K562 (cell line): ENCODE data around the gene GPR176. TPM values are rescaled to one million over a fixed set of nuclear protein-coding genes. Genes with fewer than 3 reads are reported as not detected.

ENCODE experiments used
- ATF1 ChIP-seq, 2 experiments: fragments of 450-650 bp in 1 of 2; IDR thresholded peaks; 2 replicates each; pipeline ENCODE4 v1.6.1; 2016; ENCODE audit warnings: missing compliant biosample characterization in 1 of 2, missing genetic modification characterization in 1 of 2
- ATF6 ChIP-seq: sonication (generic); formaldehyde crosslinking; IDR thresholded peaks from 2 replicates; pipeline ENCODE4 v1.4.0; 2020; ENCODE audit warnings: mild to moderate bottlenecking, missing genetic modification reagents
- CEBPB ChIP-seq: fragments of 450-650 bp; IDR thresholded peaks from 2 replicates; pipeline ENCODE4 v1.6.1; 2016; ENCODE audit warnings: missing genetic modification characterization, missing compliant biosample characterization
- FOXM1 ChIP-seq, 2 experiments: fragments of 450-650 bp in 1 of 2; sonication (generic) in 1 of 2; formaldehyde crosslinking in 1 of 2; IDR thresholded peaks; 2 replicates each; pipeline versions ENCODE4 v1.6.1 to v1.9.0; 2017 to 2022; ENCODE audit warnings: low read depth in 2 of 2, mild to moderate bottlenecking in 2 of 2, missing genetic modification reagents in 1 of 2, moderate library complexity in 1 of 2
- HDGF ChIP-seq: fragments of 450-650 bp; IDR thresholded peaks from 2 replicates; pipeline ENCODE4 v1.6.1; 2016
- JUNB ChIP-seq: fragments of 450-650 bp; formaldehyde crosslinking; conservative IDR thresholded peaks from 2 replicates; pipeline ENCODE4 v1.4.0; 2020; ENCODE audit warnings: mild to moderate bottlenecking
- KDM2B ChIP-seq: fragments of 250-450 bp; sonication (Bioruptor Pico); IDR thresholded peaks from 2 replicates; pipeline ENCODE4 v1.8.0; 2021; ENCODE audit warnings: mild to moderate bottlenecking, moderate library complexity
- MEIS2 ChIP-seq: fragments of 450-650 bp; IDR thresholded peaks from 2 replicates; pipeline ENCODE4 v1.6.1; 2014; ENCODE audit warnings: mild to moderate bottlenecking; ENCODE audit not compliant: partially characterized antibody
- MTA2 ChIP-seq: fragments of 450-650 bp; IDR thresholded peaks from 2 replicates; pipeline ENCODE4 v1.6.1; 2016; ENCODE audit warnings: low read depth
- PBX2 ChIP-seq, 2 experiments: IDR thresholded peaks in 1 of 2; conservative IDR thresholded peaks in 1 of 2; 2 replicates each; pipeline ENCODE4 v1.6.1; 2016; ENCODE audit warnings: low read depth in 2 of 2, mild to moderate bottlenecking in 1 of 2, missing compliant biosample characterization in 1 of 2, missing genetic modification characterization in 1 of 2, moderate library complexity in 1 of 2
- PRMT5 ChIP-seq: sonication (generic); formaldehyde crosslinking; IDR thresholded peaks from 2 replicates; pipeline ENCODE4 v1.5.0; 2020; ENCODE audit warnings: missing genetic modification reagents
- SMARCA5 ChIP-seq: fragments of 450-650 bp; IDR thresholded peaks from 2 replicates; pipeline ENCODE4 v1.6.1; 2016
- SP2 ChIP-seq: IDR thresholded peaks from 2 replicates; pipeline ENCODE4 v1.6.1; 2011; ENCODE audit warnings: mild to moderate bottlenecking, low read depth, low read length, moderate library complexity; ENCODE audit not compliant: poor library complexity, severe bottlenecking; ENCODE audit errors: extremely low read depth
- THAP12 ChIP-seq: fragments of 250-450 bp; sonication (Bioruptor Pico); IDR thresholded peaks from 2 replicates; pipeline ENCODE4 v1.9.0; 2021; ENCODE audit warnings: mild to moderate bottlenecking, inconsistent platforms
- ZBTB12 ChIP-seq: fragments of 250-450 bp; sonication (Bioruptor Pico); IDR thresholded peaks from 2 replicates; pipeline ENCODE4 v1.4.0; 2020
- ZNF212 ChIP-seq: fragments of 450-650 bp; formaldehyde crosslinking; IDR thresholded peaks from 2 replicates; pipeline ENCODE4 v1.4.0; 2020; ENCODE audit warnings: mild to moderate bottlenecking
- ZNF277 ChIP-seq: fragments of 250-450 bp; sonication (Bioruptor Pico); IDR thresholded peaks from 2 replicates; pipeline ENCODE4 v1.8.0; 2022; ENCODE audit warnings: inconsistent platforms, mild to moderate bottlenecking, moderate library complexity, borderline replicate concordance
- polyA plus RNA-seq, 8 experiments: library from polyadenylated mRNA; depleted of rRNA in 4 of 8; stranded (reverse) in 5 of 8; unstranded in 3 of 8; fragments of >200 nt; fragmentation: Nextera tagmentation in 2 of 8; fragmentation: Illumina TruSeq in 1 of 8; extraction: Ambion mirVana in 2 of 8; extraction: Trizol in 1 of 8; gene quantifications; 2 replicates each; pipeline versions ENCODE4 v1.2.1 to v1.2.3, GENCODE V29; 2011 to 2014; ENCODE audit warnings: inconsistent platforms in 1 of 8, missing spikeins in 1 of 8
- total RNA-seq, 7 experiments: library from RNA; depleted of rRNA in 6 of 7; stranded (reverse); fragments of >200 nt in 6 of 7; fragmentation: Illumina TruSeq in 2 of 7; extraction: Trizol in 2 of 7; gene quantifications; 2 replicates each; pipeline versions ENCODE4 v1.2.1 to v1.2.3, GENCODE V29; 2011 to 2021; ENCODE audit warnings: low replicate concordance in 1 of 7
- TF ChIP-seq, protein P1 (sequence below): fragments of 450-650 bp; IDR thresholded peaks from 2 replicates; pipeline ENCODE4 v1.6.1; 2016; ENCODE audit warnings: low read depth, mild to moderate bottlenecking, moderate library complexity

Gene GPR176
- total and polyA plus RNA-seq, 9 of the 15 experiments (the other 6 are each of a cell fraction or from before 2014, with no cell fraction given), result 0.03 to 1.2 (median 0.76) TPM

- TF ChIP-seq MEIS2 (peak; percentile 97), ZNF212 (no peak), ATF6 (no peak), PRMT5 (CRISPR knock-in tag) (no peak), MTA2 (peak; percentile 60), THAP12 (CRISPR knock-in tag) (no peak), SMARCA5 (no peak), CEBPB (no peak), JUNB (no peak), ATF1 (CRISPR knock-in tag; IDR thresholded peaks at IDR 0.05) (no peak), ATF1 (tag; IDR thresholded peaks at IDR 0.05) (no peak), ZNF277 (CRISPR knock-in tag) (no peak), KDM2B (CRISPR knock-in tag) (no peak), SP2 (no peak), PBX2 (CRISPR knock-in tag; IDR thresholded peaks at IDR 0.05; ENCODE audit: low read depth) (peak; percentile 49; the same call in 1 of the 2 replicates), PBX2 (tag; conservative IDR thresholded peaks at IDR 0.05; ENCODE audit: low read depth) (peak; percentile 97), HDGF (no peak), ZBTB12 (CRISPR knock-in tag) (no peak), FOXM1 (IDR thresholded peaks at IDR 0.05; ENCODE audit: low read depth) (0 out of 2 replicates have a peak, but pooled peaks have one; percentile 19), FOXM1 (CRISPR knock-in tag; IDR thresholded peaks at IDR 0.05; ENCODE audit: low read depth) (no peak)
- TF ChIP-seq, protein P1, sequence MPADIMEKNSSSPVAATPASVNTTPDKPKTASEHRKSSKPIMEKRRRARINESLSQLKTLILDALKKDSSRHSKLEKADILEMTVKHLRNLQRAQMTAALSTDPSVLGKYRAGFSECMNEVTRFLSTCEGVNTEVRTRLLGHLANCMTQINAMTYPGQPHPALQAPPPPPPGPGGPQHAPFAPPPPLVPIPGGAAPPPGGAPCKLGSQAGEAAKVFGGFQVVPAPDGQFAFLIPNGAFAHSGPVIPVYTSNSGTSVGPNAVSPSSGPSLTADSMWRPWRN, result 0 out of 2 replicates have a peak, but pooled peaks have one; percentile 33
Measured at GRCh38 chr15:39882602-39883001, 37.5 kb downstream of the GPR176 start (continued).
